Measurements from ENCODE around the gene ICAM5. TPM values are rescaled to one million over a fixed set of nuclear protein-coding genes. Genes with fewer than 3 reads are reported as not detected.

Gene ICAM5
- total and polyA plus RNA-seq, 2 experiments from 2014 or later = 0.23 to 0.57 TPM

GRCh38 chr19:10256970-10257615 lies 32.7 kb upstream of the ICAM5 start:
- WGBS (ENCODE audit: low lambda C conversion rate, missing lambda C conversion rate) = 90% methylated on average over 9 of the region's 9 CpGs

GRCh38 chr19:10258080-10258710 lies 31.6 kb upstream of the ICAM5 start:
- H3K36me3 ChIP-seq (replicated peaks; ENCODE audit: insufficient read depth, low read depth) = no peaks in the 10 kb centered on the region
- no peak for TF ChIP-seq EZH2 (IDR thresholded peaks at IDR 0.05; ENCODE audit: borderline replicate concordance)
- no peak for TF ChIP-seq CTCF (IDR thresholded peaks at IDR 0.05; ENCODE audit: poor library complexity)
- TF ChIP-seq EZH2phosphoT487 (IDR thresholded peaks at IDR 0.05; ENCODE audit: low read depth, severe bottlenecking, unreplicated experiment) = no peak

More at GRCh38 chr19:10256970-10257615, 32.7 kb upstream of the ICAM5 start:
- H3K27me3 ChIP-seq = no peaks in the 10 kb centered on the region
- no peak overlapping the region for H3K4me2 ChIP-seq
- no peak for DNase-seq (ENCODE audit: low spot score)
- no peaks in the 10 kb centered on the region for H4K20me1 ChIP-seq (ENCODE audit: insufficient read depth, poor library complexity, severe bottlenecking)
- H3K79me2 ChIP-seq = peaks cover 10% of the 10 kb centered on the region
- H3K4me3 ChIP-seq = no peak overlapping the region
- no peaks in the 10 kb centered on the region for H3K9me3 ChIP-seq (ENCODE audit: low read depth)
- no peaks in the 10 kb centered on the region for H3K9me2 ChIP-seq (replicated peaks; ENCODE audit: insufficient read depth)
- H3K27ac ChIP-seq = no peak overlapping the region
- no peak overlapping the region for H2AFZ ChIP-seq
- no peak for TF ChIP-seq EZH2 (IDR thresholded peaks at IDR 0.05; ENCODE audit: borderline replicate concordance)
- no peak for TF ChIP-seq CTCF (IDR thresholded peaks at IDR 0.05; ENCODE audit: poor library complexity)
- no peak for TF ChIP-seq EZH2phosphoT487 (IDR thresholded peaks at IDR 0.05; ENCODE audit: low read depth, severe bottlenecking, unreplicated experiment)
- H3K36me3 ChIP-seq (replicated peaks; ENCODE audit: insufficient read depth, low read depth) = no peaks in the 10 kb centered on the region
- H3K4me1 ChIP-seq (ENCODE audit: insufficient read depth) = peaks cover 4% of the 10 kb centered on the region

GRCh38 chr19:10259162-10259905 lies 30.4 kb upstream of the ICAM5 start:
- Histone ChIP-seq H2AFZ (no peak overlapping the region), H3K4me3 (no peak overlapping the region), H3K27me3 (no peaks in the 10 kb centered on the region), H3K27ac (peak overlapping the region; percentile 83), H3K79me2 (no peaks in the 10 kb centered on the region), H3K4me2 (no peak overlapping the region), H3K9me2 (replicated peaks; ENCODE audit: insufficient read depth) (no peaks in the 10 kb centered on the region), H4K20me1 (ENCODE audit: insufficient read depth, poor library complexity, severe bottlenecking) (no peaks in the 10 kb centered on the region), H3K36me3 (replicated peaks; ENCODE audit: insufficient read depth, low read depth) (no peaks in the 10 kb centered on the region), H3K9me3 (ENCODE audit: low read depth) (no peaks in the 10 kb centered on the region), H3K4me1 (ENCODE audit: insufficient read depth) (no peaks in the 10 kb centered on the region)
- peak; percentile 95 for DNase-seq (ENCODE audit: low spot score)
- 65% methylated on average over 22 of the region's 32 CpGs for WGBS (ENCODE audit: low lambda C conversion rate, missing lambda C conversion rate)
- TF ChIP-seq CTCF (IDR thresholded peaks at IDR 0.05; ENCODE audit: poor library complexity) (peak; percentile 78), EZH2 (IDR thresholded peaks at IDR 0.05; ENCODE audit: borderline replicate concordance) (no peak), EZH2phosphoT487 (IDR thresholded peaks at IDR 0.05; ENCODE audit: low read depth, severe bottlenecking, unreplicated experiment) (no peak)

More at GRCh38 chr19:10258080-10258710, 31.6 kb upstream of the ICAM5 start:
- Histone ChIP-seq H3K27ac (no peak overlapping the region), H3K9me3 (ENCODE audit: low read depth) (no peaks in the 10 kb centered on the region), H3K79me2 (no peaks in the 10 kb centered on the region), H3K4me3 (no peak overlapping the region), H3K4me1 (ENCODE audit: insufficient read depth) (no peaks in the 10 kb centered on the region), H3K9me2 (replicated peaks; ENCODE audit: insufficient read depth) (no peaks in the 10 kb centered on the region), H3K4me2 (no peak overlapping the region), H2AFZ (no peak overlapping the region), H3K27me3 (no peaks in the 10 kb centered on the region), H4K20me1 (ENCODE audit: insufficient read depth, poor library complexity, severe bottlenecking) (no peaks in the 10 kb centered on the region)
- 97% methylated on average over 18 of the region's 18 CpGs for WGBS (ENCODE audit: low lambda C conversion rate, missing lambda C conversion rate)
- DNase-seq (ENCODE audit: low spot score) = no peak
